Measurements from ENCODE around the gene ATP2A2.
A peak's percentile ranks its signal among the peaks of the same experiment; 100 is the strongest.
"Not testable (repeated sequence)": the region's sequence is repeated elsewhere in the genome, so short reads cannot be mapped to it uniquely, and the experiment has no call there.

ATP2A2 gene

DNA sequence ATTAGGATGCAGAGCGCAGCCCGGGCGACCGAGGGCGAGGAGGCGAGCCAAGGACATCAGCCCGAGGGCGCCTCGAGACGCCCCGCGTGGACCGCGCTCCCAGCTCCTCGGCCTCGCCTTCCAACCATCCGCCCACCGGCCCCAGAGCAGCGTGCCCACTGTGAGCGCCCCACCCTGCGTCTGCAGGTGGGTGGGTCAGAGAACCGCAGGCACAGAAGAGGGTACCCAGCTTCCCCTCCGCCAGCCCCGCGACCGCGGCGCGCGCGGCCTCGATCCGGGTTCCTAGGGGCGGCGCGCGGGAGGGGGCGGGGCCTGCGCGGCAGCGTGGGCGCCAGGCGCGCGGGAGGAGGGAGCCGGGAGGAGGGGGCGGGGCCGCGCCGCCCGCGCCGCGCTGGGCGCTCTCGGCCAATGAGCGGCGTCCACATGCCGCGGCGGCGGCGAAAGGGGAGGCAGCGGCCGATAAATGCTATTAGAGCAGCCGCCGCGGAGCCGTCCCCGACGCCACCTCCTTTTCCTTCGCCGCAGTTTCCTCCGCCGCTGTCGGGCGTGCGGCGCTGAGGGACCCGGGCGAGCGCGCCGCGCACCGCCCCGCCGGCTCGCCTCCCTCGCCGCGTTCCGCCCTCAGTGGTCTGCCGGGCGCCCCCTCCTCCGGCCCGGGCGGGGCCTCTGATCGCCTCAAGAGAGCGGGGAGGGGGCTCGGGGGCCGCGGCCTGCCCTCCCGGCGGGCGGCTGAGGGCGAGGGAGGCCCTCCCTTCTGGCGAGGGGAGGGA is at the start of gene ATP2A2:
ATP2A2 (plus strand) TSS at position 469 of the 770 bp plus-strand sequence. CDS start 543 bp downstream, outside the sequence.
- peak; percentile 85 for DNase-seq (ENCODE audit: low read depth)

DNA sequence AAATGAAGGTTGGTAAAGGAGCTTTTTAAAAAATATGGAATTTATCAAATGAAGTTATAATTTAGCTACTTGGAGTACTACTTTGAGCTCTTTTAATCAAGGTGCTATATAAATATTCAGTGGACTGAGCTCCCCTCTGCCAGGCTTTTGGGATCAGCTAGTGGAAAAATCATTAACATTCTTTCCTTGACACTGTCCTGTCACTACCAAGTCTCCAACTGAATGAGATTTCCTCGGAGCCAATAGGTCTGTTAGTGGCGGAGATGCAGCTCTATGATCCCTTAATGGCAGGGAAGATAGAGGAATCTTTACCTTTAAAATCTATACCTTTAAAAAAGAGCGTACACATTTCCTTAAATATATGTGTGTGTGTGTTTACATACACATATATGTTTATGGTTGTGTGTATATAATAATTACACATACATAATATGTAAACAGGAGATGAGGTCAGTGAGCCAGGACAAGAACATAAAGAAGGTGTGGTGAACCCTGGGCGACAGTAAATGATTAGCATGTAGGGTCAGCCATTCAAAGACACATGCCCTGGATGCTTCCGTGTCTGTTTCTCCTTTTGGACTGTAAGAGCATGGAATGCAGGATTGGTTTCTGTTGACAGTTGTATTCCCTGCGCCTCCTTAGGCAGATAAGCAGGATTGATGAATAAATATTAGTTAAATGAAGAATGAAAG is 47.7 kb upstream of the ATP2A2 start:
- no peak for DNase-seq (ENCODE audit: low read depth)

DNA sequence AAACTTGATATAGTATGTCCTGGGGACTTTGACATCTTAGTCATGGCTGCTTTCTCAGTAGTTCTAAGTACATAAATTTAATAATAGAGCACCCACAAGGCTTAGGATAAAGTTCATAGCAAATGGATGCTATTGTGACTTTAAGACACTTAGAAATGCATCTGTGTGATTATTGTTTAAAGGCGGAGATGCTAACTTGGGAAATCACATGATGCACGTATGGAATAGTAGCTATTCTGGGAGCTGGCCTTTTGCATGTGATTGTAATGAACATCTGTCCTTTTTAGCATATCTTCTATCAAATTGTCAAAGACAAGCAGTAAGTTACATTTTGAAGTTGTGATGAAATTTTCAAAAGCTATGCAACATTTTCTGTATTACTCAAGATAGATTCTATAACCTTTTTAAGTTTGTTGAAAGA is 46.7 kb upstream of the ATP2A2 start:
- DNase-seq (ENCODE audit: low read depth): no peak

DNA sequence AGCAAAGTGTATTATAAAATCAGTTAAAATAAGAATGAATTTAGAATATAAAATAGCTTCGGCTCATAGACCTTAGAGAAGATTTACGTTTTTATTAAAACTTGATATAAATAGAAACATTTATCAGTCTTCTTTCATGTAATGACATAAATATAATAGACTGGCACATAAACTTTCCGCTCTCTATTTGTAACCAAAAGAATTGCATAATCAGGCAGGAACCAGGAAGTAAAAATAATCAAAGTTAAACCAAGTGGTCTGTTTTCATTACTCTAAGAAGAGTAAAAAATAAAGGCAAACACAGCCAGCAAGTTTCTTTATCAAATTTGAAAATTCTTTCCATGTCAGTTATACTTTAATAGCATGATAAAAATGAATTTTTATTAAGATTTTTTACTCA is 46.3 kb upstream of the ATP2A2 start:
- DNase-seq (ENCODE audit: low read depth): no peak

- no peak for DNase-seq (ENCODE audit: low read depth)
Observed at GRCh38 chr12:110235383-110235782, 45.7 kb upstream of the ATP2A2 start.

DNA sequence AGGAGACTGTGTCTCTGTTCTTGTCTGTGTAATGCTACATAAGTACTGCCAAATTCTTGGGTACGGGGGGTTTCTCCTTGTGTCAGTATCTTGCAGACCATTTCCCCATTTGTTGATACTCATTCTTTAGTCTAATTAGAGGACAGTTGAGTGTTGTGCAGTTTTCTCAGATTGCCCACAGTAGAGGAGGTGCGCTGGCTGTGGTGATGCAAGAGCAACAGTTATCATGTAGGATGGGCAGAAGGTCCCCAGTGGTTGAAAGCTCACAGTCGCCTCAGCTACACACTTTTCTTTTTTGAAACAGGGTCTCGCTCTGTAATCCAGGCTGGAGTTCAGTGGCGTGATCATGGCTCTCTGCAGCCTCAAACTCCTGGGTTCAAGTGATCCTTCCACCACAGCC is 37.8 kb upstream of the ATP2A2 start:
- DNase-seq (ENCODE audit: low read depth): no peak

- DNase-seq (ENCODE audit: low read depth): no peak
Observed at GRCh38 chr12:110244372-110244771, 36.7 kb upstream of the ATP2A2 start.

DNA sequence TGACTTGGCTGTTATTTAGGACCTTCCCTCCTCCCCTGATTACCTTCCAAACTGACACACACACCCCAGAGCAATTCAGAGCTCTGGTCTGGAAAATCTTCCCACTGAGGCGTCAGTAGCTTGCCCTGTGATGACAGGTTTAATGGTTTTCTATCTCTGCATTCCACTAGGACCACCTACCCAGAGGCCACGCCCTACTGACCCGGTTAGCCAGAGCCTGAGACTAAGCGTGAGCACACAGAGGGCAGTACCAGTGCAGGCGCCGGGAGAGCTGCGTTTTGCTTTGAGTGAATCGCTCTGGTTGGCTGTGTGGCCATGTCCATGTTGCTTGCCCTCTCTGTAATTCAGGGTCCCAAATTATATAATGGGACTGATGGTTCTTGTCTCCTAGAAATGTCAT is 36.2 kb upstream of the ATP2A2 start:
- no peak for DNase-seq (ENCODE audit: low read depth)

DNA sequence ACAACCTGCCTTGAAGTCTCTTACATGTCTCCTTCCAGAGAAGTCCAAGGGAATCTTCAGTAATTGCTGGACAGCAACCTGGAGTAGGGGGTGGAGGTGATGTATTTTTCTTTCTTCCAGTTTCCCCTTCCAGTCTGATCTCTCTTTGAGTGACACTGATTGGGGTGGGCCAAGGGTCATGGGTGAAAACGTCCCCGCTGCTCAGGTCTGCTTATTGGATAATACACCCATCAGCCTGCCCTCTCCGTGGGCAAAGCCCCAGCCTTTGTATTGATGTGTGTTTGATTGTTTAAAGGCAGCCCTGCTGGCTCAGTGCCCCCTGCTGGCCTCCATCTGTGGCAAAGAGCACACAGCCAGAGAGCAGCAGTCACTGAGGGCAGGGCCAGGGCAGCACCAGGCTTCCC is 35.7 kb upstream of the ATP2A2 start:
- DNase-seq (ENCODE audit: low read depth): peak; percentile 30

DNA sequence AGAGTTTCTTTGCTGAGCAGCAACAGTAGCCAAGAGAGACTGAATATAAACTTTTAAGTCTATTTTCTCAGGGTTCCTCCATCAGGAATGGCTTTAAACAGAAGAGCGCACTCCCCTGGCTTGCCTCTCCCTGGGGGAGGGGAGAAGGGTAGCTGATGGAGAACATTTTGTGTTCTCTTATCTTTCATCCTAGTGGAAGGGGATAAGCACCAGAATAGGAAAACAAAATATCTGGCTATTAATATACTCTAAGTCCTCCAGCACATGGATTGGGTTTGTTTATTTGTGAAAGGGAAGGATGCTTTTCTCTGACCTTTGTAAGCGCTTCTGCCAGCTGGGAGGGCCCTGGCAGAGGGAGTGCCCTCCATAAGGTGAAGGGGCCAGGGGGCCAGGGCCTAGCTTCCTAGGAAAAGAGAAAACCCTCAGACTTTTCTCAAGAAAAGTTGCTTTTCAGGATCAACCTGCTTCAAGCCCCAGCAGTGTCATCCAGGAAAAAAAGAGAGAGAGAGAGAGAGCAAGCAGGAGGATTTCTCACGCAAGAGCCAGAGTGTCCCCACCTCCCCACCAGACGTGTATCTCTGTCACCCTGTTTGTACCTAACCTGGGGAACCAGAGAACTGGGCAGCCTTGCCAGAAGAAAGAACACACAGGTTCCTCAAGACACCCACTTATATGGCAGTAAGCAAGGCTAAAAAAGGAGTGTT is 34.3 kb upstream of the ATP2A2 start:
- no peak for DNase-seq (ENCODE audit: low read depth)

- no peak for DNase-seq (ENCODE audit: low read depth)
Observed at GRCh38 chr12:110247340-110248095, 33.5 kb upstream of the ATP2A2 start.

DNA sequence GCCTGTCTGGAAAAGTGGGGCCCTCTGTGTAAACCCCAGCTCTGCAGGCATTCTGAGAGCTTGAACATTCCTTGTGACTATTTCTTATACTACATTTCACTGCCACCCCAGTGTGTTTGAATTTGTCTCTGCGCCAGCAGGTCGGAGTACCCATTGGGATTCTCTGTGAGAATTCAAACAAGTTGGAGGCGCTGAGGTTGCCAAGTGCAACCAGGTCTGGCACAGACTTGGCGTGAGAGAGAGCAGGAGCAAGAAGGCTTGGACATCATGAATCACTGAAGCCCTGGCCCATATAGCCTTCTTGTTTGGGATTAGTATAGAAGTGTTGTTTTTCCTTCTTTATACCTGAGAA is 33.0 kb upstream of the ATP2A2 start:
- no peak for DNase-seq (ENCODE audit: low read depth)

- no peak for DNase-seq (ENCODE audit: low read depth)
Observed at GRCh38 chr12:110249105-110249504, 31.9 kb upstream of the ATP2A2 start.

- no peak for DNase-seq (ENCODE audit: low read depth)
Observed at GRCh38 chr12:110249716-110250225, 31.3 kb upstream of the ATP2A2 start.

GRCh38 chr12:110251381-110251780 is 29.7 kb upstream of the ATP2A2 start:
- DNase-seq (ENCODE audit: low read depth): no peak

- no peak for DNase-seq (ENCODE audit: low read depth)
Observed at GRCh38 chr12:110252716-110253115, 28.3 kb upstream of the ATP2A2 start.

- no peak for DNase-seq (ENCODE audit: low read depth)
Observed at GRCh38 chr12:110253176-110253575, 27.9 kb upstream of the ATP2A2 start.

DNA sequence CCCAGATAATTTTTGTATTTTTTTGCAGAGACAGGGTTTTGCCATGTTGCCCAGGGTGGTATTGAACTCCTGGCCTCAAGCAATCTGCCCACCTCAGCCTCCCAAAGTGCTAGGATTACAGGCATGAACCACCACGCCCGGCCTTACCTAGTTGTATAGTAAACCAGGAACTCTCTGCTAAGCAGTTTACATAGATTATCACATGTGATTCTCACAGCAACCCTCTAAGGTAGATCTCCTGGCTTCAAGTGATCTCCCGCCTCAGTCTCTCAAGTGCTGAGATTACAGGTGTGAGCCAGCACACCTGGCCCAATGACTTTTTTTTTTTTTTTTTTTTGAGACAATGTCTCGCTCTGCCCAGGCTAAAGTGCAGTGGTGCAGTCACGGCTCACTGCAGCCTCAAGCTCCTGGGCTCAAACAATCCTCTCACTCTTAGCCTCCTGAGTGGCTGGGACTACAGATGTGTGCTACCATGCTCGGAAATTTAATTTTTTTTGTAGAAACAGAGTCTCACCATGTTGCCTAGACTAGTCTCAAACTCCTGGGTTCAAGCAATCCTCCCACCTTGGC is 26.0 kb upstream of the ATP2A2 start:
- DNase-seq (ENCODE audit: low read depth): no peak

DNA sequence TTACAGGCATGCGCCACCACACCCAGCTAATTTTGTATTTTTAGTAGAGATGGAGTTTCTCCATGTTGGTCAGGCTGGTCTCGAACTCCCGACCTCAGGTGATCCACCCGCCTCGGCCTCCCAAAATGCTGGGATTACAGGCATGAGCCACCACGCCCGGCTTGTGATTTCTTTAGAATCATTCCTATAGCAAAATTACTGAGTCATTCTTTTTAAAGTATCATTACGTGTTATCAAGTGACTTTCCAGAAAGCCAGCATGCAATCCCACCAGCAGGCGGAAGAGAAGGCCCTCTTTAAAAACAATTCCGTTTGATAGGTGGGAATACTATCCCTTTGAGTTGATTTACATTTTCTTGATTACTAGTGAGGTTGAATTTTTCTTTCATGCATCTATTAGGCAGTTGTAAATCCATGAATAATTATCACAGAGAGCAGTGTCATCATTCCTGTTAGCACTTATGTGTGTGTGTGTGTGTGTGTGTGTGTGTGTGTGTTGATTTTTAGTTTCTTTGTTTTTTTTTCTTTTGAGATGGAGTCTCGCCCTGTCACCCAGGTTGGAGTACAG is 25.1 kb upstream of the ATP2A2 start:
- not testable (repeated sequence) for DNase-seq (ENCODE audit: low read depth)

GRCh38 chr12:110256780-110257431 is 24.1 kb upstream of the ATP2A2 start:
- DNase-seq (ENCODE audit: low read depth): no peak

DNA sequence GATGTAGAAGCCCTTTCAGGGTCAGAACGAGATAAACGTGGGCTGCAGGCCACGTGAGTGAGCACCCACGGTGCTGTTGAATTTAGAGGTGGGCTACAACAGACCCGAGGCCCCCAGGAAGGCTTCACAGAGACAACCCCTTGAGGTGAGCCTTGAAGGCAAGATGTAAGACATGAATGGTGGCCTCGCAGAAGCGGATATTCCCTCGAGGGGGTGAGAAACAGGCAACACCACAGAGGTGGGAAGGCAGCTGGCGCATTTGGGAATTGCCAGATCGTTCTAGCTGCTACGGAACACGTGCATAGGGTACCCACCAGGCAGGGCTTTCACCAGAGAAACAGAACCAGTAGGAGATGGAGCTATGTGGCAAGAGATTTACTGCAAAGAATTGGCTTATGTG is 22.6 kb upstream of the ATP2A2 start:
- no peak for DNase-seq (ENCODE audit: low read depth)

Data from activated T-helper 9 cell treated with anti-CD3 and anti-CD28 coated beads, Interleukin-2, amount 50 U/mL, for 16 hours (primary cell).